HepG2 (cell line): ENCODE measurements around the gene FBN3. TPM values are rescaled to one million over a fixed set of nuclear protein-coding genes. Genes with fewer than 3 reads are reported as not detected.

Source experiments
- CHD4 ChIP-seq: fragments of 200-600 bp; sonication (generic); IDR thresholded peaks from 2 replicates; pipeline ENCODE4 v1.7.0; 2017; ENCODE audit warnings: mild to moderate bottlenecking, low read length, borderline replicate concordance
- DPF2 ChIP-seq: sonication (generic); formaldehyde crosslinking; IDR thresholded peaks from 2 replicates; pipeline ENCODE4 v1.4.0; 2020; ENCODE audit warnings: mild to moderate bottlenecking, low read depth, missing genetic modification reagents, borderline replicate concordance
- KLF12 ChIP-seq: sonication (generic); formaldehyde crosslinking; IDR thresholded peaks from 2 replicates; pipeline ENCODE4 v1.4.0; 2020; ENCODE audit warnings: missing genetic modification reagents, borderline replicate concordance
- KLF6 ChIP-seq: IDR thresholded peaks from 2 replicates; pipeline ENCODE4 v1.8.0; 2016; ENCODE audit warnings: missing biosample characterization, missing genetic modification reagents
- PHF20 ChIP-seq: sonication (generic); formaldehyde crosslinking; IDR thresholded peaks from 2 replicates; pipeline ENCODE4 v1.5.0; 2020; ENCODE audit warnings: mild to moderate bottlenecking, missing genetic modification reagents
- RBM39 ChIP-seq: fragments of 200-400 bp; formaldehyde crosslinking; IDR thresholded peaks from one replicate; pipeline ENCODE4 v1.6.1; 2018; ENCODE audit warnings: antibody characterized with exemption, mild to moderate bottlenecking, low read depth, low read length; ENCODE audit not compliant: poor library complexity, severe bottlenecking
- SOX13 ChIP-seq, 3 experiments: fragments of 450-650 bp in 1 of 3; sonication (generic) in 1 of 3; formaldehyde crosslinking in 1 of 3; IDR thresholded peaks in 2 of 3; conservative IDR thresholded peaks in 1 of 3; 2 replicates each; pipeline versions ENCODE4 v1.5.0 to v1.6.1; 2016 to 2020; ENCODE audit warnings: antibody characterized with exemption in 1 of 3, mild to moderate bottlenecking in 1 of 3, missing compliant biosample characterization in 1 of 3, missing genetic modification reagents in 1 of 3, moderate library complexity in 1 of 3
- TBX2 ChIP-seq: sonication (generic); formaldehyde crosslinking; IDR thresholded peaks from 2 replicates; pipeline ENCODE4 v1.5.0; 2020; ENCODE audit warnings: missing genetic modification reagents, mild to moderate bottlenecking, borderline replicate concordance
- ZFP1 ChIP-seq: IDR thresholded peaks from 2 replicates; pipeline ENCODE4 v1.6.1; 2016
- ZNF121 ChIP-seq: sonication (generic); formaldehyde crosslinking; IDR thresholded peaks from 2 replicates; pipeline ENCODE4 v1.5.0; 2020; ENCODE audit warnings: mild to moderate bottlenecking, missing genetic modification reagents
- ZSCAN21 ChIP-seq: sonication (generic); formaldehyde crosslinking; IDR thresholded peaks from 2 replicates; pipeline ENCODE4 v1.8.0; 2022; ENCODE audit warnings: mild to moderate bottlenecking, missing genetic modification reagents, moderate library complexity, borderline replicate concordance
- polyA plus RNA-seq, 8 experiments: library from polyadenylated mRNA; depleted of rRNA in 3 of 8; stranded (reverse) in 7 of 8; unstranded in 1 of 8; fragments of >200 nt; fragmentation: Illumina TruSeq in 4 of 8; extraction: Trizol in 4 of 8; gene quantifications; 2 replicates each; pipeline versions ENCODE4 v1.2.1 to v1.2.3, GENCODE V29; 2011 to 2016; ENCODE audit warnings: low read depth in 4 of 8, missing spikeins in 1 of 8, mixed read lengths in 1 of 8; ENCODE audit not compliant: insufficient read depth in 1 of 8
- total RNA-seq, 5 experiments: library from RNA; depleted of rRNA; stranded (reverse); fragments of >200 nt; fragmentation: Illumina TruSeq; extraction: Trizol; gene quantifications; 2 replicates each; pipeline ENCODE4 v1.2.3, GENCODE V29; 2016; ENCODE audit warnings: low read depth in 1 of 5
- TF ChIP-seq, protein P1 (sequence below): sonication (generic); formaldehyde crosslinking; IDR thresholded peaks from 2 replicates; pipeline ENCODE4 v1.5.0; 2020; ENCODE audit warnings: mild to moderate bottlenecking, missing genetic modification reagents, borderline replicate concordance
- TF ChIP-seq, protein P2 (sequence below): sonication (generic); formaldehyde crosslinking; conservative IDR thresholded peaks from 2 replicates; pipeline ENCODE4 v1.4.0; 2020; ENCODE audit warnings: mild to moderate bottlenecking, missing genetic modification reagents, moderate library complexity
- TF ChIP-seq, protein P3 (sequence below), 2 experiments: sonication (generic) in 1 of 2; formaldehyde crosslinking in 1 of 2; IDR thresholded peaks; 2 replicates each; pipeline versions ENCODE4 v1.4.0 to v1.6.1; 2016 to 2020; ENCODE audit warnings: borderline replicate concordance in 1 of 2, low read depth in 1 of 2, mild to moderate bottlenecking in 1 of 2, missing genetic modification reagents in 1 of 2
- TF ChIP-seq, protein P4 (sequence below): sonication (generic); formaldehyde crosslinking; IDR thresholded peaks from 2 replicates; pipeline ENCODE4 v1.4.0; 2020; ENCODE audit warnings: missing genetic modification reagents

FBN3 gene
- total and polyA plus RNA-seq, 2 of the 13 experiments (the other 11 are each of a cell fraction or from before 2014, with no cell fraction given), result 0.20 to 1.3 TPM

DNA sequence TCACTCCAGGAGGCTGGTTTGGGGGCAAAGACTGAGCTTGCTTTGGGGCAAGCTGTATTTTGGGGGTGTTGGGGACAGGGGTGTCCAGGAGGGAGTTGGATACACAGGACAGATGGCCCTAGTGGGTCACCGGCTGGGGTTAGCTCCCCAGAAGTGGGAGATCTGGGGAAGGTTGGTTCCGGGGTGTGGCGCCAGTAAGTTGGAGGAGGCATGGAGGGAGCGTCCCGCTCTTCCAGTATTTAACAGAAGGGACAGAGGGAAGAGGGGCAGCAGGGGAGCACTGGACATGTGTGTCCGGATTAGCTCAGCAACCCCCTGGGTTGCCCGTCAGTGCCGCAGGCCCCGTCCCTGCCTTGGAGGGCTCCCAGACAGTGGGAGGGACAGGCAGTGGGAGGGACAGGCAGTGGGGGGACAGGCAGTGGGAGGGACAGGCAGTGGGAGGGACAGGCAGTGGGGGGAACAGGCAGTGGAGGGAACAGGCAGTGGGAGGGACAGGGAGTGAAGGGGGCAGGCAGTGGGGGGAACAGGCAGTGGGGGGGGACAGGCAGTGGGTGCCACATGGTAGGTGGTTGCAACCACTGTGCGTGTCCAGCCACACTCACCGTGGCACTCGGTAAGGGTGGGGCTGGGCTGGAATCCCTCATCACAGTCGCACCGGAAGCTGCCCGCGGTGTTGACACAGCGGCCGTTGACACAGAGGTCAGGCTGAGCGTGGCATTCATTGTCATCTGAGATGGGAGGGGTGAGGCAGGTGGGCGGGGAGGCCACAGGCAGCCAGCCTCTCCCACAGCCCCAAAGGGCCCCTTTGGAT, 63.6 kb downstream of the FBN3 start (continued):
- peak; percentile 89 for TF ChIP-seq SOX13 (IDR thresholded peaks at IDR 0.05)
- peak in 1 of 2 experiments; percentile 96; a peak in 2 of 4 replicates for TF ChIP-seq SOX13 (CRISPR knock-in tag; conservative IDR thresholded peaks at IDR 0.05 in 1 of 2, IDR thresholded peaks at IDR 0.05 in 1 of 2)
- TF ChIP-seq TBX2 (CRISPR knock-in tag), result peak; percentile 63; the same call in 1 of the 2 replicates
- TF ChIP-seq, protein P1, sequence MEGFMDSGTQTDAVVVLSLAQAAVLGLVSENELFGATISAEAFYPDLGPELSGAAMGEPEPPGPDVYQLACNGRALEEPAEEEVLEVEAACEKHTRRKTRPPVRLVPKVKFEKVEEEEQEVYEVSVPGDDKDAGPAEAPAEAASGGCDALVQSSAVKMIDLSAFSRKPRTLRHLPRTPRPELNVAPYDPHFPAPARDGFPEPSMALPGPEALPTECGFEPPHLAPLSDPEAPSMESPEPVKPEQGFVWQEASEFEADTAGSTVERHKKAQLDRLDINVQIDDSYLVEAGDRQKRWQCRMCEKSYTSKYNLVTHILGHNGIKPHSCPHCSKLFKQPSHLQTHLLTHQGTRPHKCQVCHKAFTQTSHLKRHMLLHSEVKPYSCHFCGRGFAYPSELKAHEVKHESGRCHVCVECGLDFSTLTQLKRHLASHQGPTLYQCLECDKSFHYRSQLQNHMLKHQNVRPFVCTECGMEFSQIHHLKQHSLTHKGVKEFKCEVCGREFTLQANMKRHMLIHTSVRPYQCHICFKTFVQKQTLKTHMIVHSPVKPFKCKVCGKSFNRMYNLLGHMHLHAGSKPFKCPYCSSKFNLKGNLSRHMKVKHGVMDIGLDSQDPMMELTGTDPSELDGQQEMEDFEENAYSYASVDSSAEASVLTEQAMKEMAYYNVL, result peak; percentile 65; the same call in 1 of the 2 replicates
- 0 out of 2 replicates have a peak, but pooled peaks have one; percentile 31 for TF ChIP-seq ZNF121 (CRISPR knock-in tag)
- TF ChIP-seq KLF12 (CRISPR knock-in tag), result 0 out of 2 replicates have a peak, but pooled peaks have one; percentile 52
- no peak for TF ChIP-seq RBM39
- TF ChIP-seq ZFP1 (CRISPR knock-in tag), result 0 out of 2 replicates have a peak, but pooled peaks have one; percentile 50
- TF ChIP-seq CHD4, result no peak
- TF ChIP-seq KLF6, result 0 out of 2 replicates have a peak, but pooled peaks have one; percentile 31
- TF ChIP-seq, protein P2, sequence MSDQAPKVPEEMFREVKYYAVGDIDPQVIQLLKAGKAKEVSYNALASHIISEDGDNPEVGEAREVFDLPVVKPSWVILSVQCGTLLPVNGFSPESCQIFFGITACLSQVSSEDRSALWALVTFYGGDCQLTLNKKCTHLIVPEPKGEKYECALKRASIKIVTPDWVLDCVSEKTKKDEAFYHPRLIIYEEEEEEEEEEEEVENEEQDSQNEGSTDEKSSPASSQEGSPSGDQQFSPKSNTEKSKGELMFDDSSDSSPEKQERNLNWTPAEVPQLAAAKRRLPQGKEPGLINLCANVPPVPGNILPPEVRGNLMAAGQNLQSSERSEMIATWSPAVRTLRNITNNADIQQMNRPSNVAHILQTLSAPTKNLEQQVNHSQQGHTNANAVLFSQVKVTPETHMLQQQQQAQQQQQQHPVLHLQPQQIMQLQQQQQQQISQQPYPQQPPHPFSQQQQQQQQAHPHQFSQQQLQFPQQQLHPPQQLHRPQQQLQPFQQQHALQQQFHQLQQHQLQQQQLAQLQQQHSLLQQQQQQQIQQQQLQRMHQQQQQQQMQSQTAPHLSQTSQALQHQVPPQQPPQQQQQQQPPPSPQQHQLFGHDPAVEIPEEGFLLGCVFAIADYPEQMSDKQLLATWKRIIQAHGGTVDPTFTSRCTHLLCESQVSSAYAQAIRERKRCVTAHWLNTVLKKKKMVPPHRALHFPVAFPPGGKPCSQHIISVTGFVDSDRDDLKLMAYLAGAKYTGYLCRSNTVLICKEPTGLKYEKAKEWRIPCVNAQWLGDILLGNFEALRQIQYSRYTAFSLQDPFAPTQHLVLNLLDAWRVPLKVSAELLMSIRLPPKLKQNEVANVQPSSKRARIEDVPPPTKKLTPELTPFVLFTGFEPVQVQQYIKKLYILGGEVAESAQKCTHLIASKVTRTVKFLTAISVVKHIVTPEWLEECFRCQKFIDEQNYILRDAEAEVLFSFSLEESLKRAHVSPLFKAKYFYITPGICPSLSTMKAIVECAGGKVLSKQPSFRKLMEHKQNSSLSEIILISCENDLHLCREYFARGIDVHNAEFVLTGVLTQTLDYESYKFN (CRISPR knock-in tag), result peak; percentile 77
- no peak; the same call in 1 of the 2 replicates for TF ChIP-seq ZSCAN21 (CRISPR knock-in tag)
- TF ChIP-seq, protein P3, sequence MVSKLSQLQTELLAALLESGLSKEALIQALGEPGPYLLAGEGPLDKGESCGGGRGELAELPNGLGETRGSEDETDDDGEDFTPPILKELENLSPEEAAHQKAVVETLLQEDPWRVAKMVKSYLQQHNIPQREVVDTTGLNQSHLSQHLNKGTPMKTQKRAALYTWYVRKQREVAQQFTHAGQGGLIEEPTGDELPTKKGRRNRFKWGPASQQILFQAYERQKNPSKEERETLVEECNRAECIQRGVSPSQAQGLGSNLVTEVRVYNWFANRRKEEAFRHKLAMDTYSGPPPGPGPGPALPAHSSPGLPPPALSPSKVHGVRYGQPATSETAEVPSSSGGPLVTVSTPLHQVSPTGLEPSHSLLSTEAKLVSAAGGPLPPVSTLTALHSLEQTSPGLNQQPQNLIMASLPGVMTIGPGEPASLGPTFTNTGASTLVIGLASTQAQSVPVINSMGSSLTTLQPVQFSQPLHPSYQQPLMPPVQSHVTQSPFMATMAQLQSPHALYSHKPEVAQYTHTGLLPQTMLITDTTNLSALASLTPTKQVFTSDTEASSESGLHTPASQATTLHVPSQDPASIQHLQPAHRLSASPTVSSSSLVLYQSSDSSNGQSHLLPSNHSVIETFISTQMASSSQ (IDR thresholded peaks at IDR 0.05; ENCODE audit: low read depth), result no peak; the same call in 1 of the 2 replicates
- TF ChIP-seq, protein P3 (CRISPR knock-in tag; IDR thresholded peaks at IDR 0.05; ENCODE audit: borderline replicate concordance), result peak; percentile 57; the same call in 1 of the 2 replicates
- TF ChIP-seq DPF2 (CRISPR knock-in tag), result peak; percentile 73; the same call in 1 of the 2 replicates
- TF ChIP-seq, protein P4, sequence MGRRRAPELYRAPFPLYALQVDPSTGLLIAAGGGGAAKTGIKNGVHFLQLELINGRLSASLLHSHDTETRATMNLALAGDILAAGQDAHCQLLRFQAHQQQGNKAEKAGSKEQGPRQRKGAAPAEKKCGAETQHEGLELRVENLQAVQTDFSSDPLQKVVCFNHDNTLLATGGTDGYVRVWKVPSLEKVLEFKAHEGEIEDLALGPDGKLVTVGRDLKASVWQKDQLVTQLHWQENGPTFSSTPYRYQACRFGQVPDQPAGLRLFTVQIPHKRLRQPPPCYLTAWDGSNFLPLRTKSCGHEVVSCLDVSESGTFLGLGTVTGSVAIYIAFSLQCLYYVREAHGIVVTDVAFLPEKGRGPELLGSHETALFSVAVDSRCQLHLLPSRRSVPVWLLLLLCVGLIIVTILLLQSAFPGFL (CRISPR knock-in tag), result no peak
- 0 out of 2 replicates have a peak, but pooled peaks have one; percentile 42 for TF ChIP-seq PHF20 (CRISPR knock-in tag)
